Stomach smooth muscle (tissue), 2 donors: ENCODE measurements around the gene ASIC4.

Source experiments
- H3K27ac ChIP-seq: one replicate; pipeline ENCODE4 v1.7.0; 2013; ENCODE audit warnings: mild to moderate bottlenecking, low read length, inconsistent platforms
- H3K27me3 ChIP-seq, 2 donors: one replicate each; pipeline ENCODE4 v1.7.0; 2013; ENCODE audit warnings: low read length in 2 of 2; ENCODE audit not compliant: insufficient read depth in 2 of 2, control insufficient read depth in 1 of 2
- H3K36me3 ChIP-seq, 2 donors: one replicate each; pipeline ENCODE4 v1.7.0; 2013; ENCODE audit warnings: low read length in 2 of 2; ENCODE audit not compliant: control insufficient read depth in 2 of 2, insufficient read depth in 2 of 2
- H3K4me1 ChIP-seq: one replicate; pipeline ENCODE4 v1.7.0; 2013; ENCODE audit warnings: low read length; ENCODE audit not compliant: control insufficient read depth, insufficient read depth
- H3K4me3 ChIP-seq, 2 donors: one replicate each; pipeline ENCODE4 v1.7.0; 2013; ENCODE audit warnings: low read length in 2 of 2
- H3K9ac ChIP-seq, 2 donors: one replicate each; pipeline ENCODE4 v1.7.0; 2013; ENCODE audit warnings: low read length in 2 of 2, mild to moderate bottlenecking in 1 of 2
- H3K9me3 ChIP-seq, 2 donors: one replicate each; pipeline ENCODE4 v1.7.0; 2013; ENCODE audit warnings: low read length in 2 of 2; ENCODE audit not compliant: control insufficient read depth in 2 of 2
- donor health status: healthy.
- donor health status: Pancreatic carcinoma.

The ASIC4 gene

DNA sequence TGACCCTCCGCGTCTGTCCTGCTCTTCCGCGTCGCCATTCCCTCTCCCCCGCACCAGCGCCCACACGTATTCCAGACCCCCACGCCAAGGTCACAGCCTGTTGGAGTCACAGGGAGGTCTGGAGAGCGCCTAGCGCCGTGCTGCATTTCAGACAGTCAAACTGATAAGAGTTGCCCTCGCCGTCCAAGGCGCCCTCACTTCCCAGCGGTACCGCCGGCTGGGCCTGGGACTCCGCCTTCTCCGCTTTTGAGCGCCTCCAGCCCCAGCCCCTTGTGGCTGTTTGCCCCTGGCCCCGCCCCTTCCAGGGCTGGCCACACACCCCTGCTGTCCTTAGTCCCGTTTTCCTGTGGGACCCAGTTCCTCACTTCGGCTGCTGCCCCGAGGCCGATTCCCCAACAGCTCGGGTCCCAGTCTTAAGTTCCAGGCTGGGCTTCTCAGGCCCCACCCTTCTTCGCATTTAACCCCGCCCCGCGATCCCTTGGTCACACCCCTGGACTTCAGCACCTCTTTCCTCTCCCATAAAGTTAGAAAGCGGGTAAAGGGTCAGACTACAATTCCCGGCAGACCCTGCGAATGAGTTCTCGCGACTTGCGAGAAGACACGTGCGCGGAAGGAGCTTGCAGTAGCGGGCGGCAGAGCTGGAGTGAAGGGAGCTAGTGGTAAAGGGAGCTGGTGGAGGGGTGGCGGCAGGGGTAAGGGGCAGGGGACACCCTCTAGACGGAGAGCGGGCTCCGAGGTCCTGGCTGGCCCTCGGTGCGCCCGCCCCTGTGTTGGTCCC lies 15.8 kb upstream of the ASIC4 start, which contains the start of gene GMPPA:
GMPPA (plus strand) TSS at position 612 of the 778 bp plus-strand sequence. CDS start 1,085 bp downstream, outside the sequence.
- H3K4me1 ChIP-seq = peaks cover 50% of the 10 kb centered on the region
- H3K4me3 ChIP-seq = peak within 1 kb of the TSS; percentile 86 to 95
- peaks cover 4% of the 10 kb centered on the region in 2 donors for H3K36me3 ChIP-seq
- no peaks in the 10 kb centered on the region for H3K9me3 ChIP-seq
- peak within 1 kb of the TSS; percentile 93 to 96 for H3K9ac ChIP-seq
- H3K27me3 ChIP-seq = peaks cover 0 to 2% of the 10 kb centered on the region in 2 donors
- H3K27ac ChIP-seq = peak within 1 kb of the TSS; percentile 98

DNA sequence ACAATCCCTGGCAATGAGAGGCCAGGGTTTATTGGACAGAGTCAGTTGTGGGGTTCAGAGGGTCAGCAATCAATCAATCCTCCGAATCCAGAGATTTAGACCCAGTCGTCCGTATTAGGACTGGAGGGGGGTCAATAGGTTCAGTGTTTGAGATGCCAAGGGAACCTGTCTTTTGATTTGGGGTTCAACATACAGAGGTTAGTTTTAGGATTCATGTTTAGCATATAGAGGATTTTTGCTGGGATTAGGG lies 15.3 kb upstream of the ASIC4 start:
- H3K9me3 ChIP-seq = no peaks in the 10 kb centered on the region
- peaks cover 8 to 9% of the 10 kb centered on the region in 2 donors for H3K36me3 ChIP-seq
- H3K27me3 ChIP-seq = peaks cover 0 to 2% of the 10 kb centered on the region in 2 donors
- H3K27ac ChIP-seq = peak overlapping the region; percentile 98
- peak overlapping the region; percentile 86 to 95 for H3K4me3 ChIP-seq
- H3K4me1 ChIP-seq = peaks cover 50% of the 10 kb centered on the region
- peak overlapping the region; percentile 91 to 96 for H3K9ac ChIP-seq

DNA sequence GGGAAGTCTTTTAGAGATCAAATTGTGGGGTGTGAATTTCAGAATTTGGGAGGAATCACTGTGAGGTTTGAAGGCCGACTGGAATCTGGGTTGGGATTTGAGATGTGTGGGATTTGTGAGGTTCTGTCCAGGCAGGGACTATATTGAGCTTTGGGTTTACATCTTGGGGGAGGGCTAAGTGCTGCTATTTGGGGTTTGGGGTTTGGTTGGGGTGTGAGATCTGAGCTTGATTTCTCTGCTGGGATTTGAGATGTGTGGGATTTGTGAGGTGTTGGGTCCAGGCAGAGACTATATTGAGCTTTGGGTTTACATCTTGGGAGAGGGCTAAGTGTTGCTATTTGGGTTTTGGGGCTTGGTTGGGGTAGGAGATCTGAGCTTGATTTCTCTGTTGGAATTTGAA lies 14.7 kb upstream of the ASIC4 start:
- Histone ChIP-seq H3K9ac (peak overlapping the region; percentile 91 to 96), H3K36me3 (peaks cover 13 to 14% of the 10 kb centered on the region in 2 donors), H3K4me3 (peak overlapping the region; percentile 86 to 95), H3K27ac (no peak overlapping the region), H3K27me3 (peaks cover 0 to 2% of the 10 kb centered on the region in 2 donors), H3K4me1 (peaks cover 50% of the 10 kb centered on the region), H3K9me3 (no peaks in the 10 kb centered on the region)

DNA sequence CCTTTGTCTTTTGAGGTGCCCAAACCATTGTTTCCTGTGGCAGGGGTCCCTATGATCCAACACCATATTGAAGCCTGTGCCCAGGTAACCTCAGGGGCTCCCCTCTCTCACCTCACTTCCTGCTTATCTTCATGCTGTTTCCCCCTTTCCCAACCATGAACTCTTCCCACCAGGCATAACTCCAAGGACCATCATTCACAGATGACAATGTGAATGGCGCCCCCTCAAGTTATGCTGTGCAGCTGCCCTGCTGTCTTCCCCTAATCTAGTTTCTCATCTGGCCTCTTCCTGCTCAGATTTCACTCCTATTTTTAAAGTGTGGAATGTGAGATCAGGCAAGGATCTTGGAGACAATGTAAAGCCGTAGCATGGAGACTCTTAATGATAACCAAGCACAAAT lies 14.1 kb upstream of the ASIC4 start:
- H3K36me3 ChIP-seq = peaks cover 16% of the 10 kb centered on the region in 2 donors
- H3K9me3 ChIP-seq = no peaks in the 10 kb centered on the region
- no peak overlapping the region for H3K27ac ChIP-seq
- peaks cover 0 to 2% of the 10 kb centered on the region in 2 donors for H3K27me3 ChIP-seq
- peaks cover 47% of the 10 kb centered on the region for H3K4me1 ChIP-seq
- H3K4me3 ChIP-seq = no peak overlapping the region
- H3K9ac ChIP-seq = no peak overlapping the region

DNA sequence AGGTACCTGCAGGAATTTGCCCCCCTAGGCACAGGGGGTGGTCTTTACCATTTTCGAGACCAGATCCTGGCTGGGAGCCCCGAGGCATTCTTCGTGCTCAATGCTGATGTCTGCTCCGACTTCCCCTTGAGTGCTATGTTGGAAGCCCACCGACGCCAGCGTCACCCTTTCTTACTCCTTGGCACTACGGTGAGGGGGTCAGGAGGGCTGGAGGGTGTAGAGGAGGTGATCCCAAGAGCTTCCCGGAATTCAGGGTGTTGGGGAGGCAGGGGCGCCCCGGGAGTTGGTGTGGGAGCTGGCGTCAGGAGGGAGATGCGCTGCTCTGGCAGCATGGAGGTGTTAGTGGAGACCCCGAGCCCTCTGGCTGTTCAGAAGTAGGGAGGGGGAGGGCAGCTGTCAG lies 12.4 kb upstream of the ASIC4 start:
- H3K36me3 ChIP-seq = peaks cover 23 to 25% of the 10 kb centered on the region in 2 donors
- no peak overlapping the region for H3K4me3 ChIP-seq
- H3K27me3 ChIP-seq = peaks cover 0 to 2% of the 10 kb centered on the region in 2 donors
- no peak overlapping the region for H3K27ac ChIP-seq
- peaks cover 30% of the 10 kb centered on the region for H3K4me1 ChIP-seq
- no peaks in the 10 kb centered on the region for H3K9me3 ChIP-seq
- H3K9ac ChIP-seq = no peak overlapping the region

DNA sequence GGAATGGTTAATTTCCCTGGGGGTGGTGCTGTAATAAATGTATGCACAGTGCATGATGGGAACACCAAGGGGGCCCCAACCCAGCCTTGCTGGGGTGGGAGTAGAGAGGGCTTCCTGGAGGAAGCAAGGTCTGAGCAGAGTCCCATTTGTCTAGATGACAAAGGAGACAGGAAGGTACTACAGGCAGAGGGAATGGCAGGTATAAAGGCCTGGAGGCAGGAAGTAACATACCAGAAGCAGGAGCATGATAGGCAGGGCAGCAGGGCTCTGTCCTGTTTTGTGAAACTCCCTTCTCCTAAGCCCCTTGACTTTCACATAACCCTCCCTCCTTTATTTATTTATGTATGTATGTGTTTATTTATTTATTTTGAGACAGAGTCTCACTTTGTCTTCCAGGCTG lies 11.7 kb upstream of the ASIC4 start:
- H3K27me3 ChIP-seq = peaks cover 0 to under 1% of the 10 kb centered on the region in 2 donors
- peaks cover 23 to 25% of the 10 kb centered on the region in 2 donors for H3K36me3 ChIP-seq

DNA sequence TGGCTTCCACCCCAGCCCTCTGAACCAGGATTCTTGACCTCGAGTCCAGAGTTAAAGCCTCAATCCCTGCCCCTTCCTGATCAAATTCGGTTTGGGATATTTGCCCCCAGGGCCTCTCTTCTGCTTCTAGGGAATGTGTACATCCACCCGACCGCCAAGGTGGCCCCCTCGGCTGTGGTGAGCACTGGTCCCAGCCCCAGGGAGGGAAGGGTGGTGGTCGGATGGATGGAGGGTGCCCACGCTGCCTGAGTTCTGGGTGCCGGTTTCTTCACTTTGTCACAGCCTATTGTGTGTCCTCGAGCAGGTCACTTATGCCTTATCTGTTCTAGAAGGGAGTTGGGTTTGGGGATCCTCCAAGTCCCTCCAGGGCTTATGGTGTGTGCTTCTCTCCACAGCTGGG lies 8.7 kb upstream of the ASIC4 start:
- Histone ChIP-seq H3K27ac (no peak overlapping the region), H3K36me3 (peaks cover 23 to 25% of the 10 kb centered on the region in 2 donors), H3K9me3 (no peaks in the 10 kb centered on the region), H3K9ac (no peak overlapping the region), H3K4me3 (no peak overlapping the region), H3K4me1 (peaks cover 10% of the 10 kb centered on the region), H3K27me3 (peaks cover 2 to 5% of the 10 kb centered on the region in 2 donors)

More for the DNA sequence above, 11.7 kb upstream of the ASIC4 start:
- Histone ChIP-seq H3K9me3 (no peaks in the 10 kb centered on the region), H3K4me1 (peaks cover 22% of the 10 kb centered on the region), H3K4me3 (no peak overlapping the region), H3K27ac (no peak overlapping the region), H3K9ac (no peak overlapping the region)

DNA sequence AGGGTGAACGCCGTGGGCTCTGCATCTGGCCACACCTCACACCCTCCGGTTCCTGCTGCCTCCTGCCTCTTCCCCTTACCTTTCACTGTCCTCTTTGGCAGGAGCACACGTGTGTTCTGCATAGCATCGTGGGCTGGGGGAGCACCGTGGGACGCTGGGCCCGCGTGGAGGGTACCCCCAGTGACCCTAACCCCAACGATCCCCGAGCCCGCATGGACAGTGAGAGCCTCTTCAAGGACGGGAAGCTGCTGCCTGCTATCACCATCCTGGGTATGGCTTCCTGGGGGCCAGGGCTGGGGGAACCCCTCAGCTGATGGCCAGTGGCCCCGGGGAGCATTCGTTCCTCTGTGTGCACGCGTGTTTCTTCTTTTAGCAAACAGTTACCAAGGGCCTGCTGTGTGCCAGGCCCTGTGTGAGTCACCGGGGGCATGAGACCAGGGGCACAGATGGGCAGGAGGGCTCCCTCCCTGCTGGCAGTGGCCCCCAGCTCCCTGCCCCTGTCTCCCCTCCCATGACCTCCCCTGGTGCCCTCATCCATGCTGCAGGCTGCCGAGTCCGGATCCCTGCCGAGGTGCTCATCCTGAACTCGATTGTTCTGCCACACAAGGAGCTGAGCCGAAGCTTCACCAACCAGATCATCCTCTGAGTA lies 8.0 kb upstream of the ASIC4 start:
- Histone ChIP-seq H3K9me3 (no peaks in the 10 kb centered on the region), H3K36me3 (peaks cover 23 to 25% of the 10 kb centered on the region in 2 donors), H3K4me1 (peaks cover 10% of the 10 kb centered on the region), H3K9ac (no peak overlapping the region), H3K27ac (no peak overlapping the region), H3K27me3 (peaks cover 2 to 5% of the 10 kb centered on the region in 2 donors), H3K4me3 (no peak overlapping the region)

DNA sequence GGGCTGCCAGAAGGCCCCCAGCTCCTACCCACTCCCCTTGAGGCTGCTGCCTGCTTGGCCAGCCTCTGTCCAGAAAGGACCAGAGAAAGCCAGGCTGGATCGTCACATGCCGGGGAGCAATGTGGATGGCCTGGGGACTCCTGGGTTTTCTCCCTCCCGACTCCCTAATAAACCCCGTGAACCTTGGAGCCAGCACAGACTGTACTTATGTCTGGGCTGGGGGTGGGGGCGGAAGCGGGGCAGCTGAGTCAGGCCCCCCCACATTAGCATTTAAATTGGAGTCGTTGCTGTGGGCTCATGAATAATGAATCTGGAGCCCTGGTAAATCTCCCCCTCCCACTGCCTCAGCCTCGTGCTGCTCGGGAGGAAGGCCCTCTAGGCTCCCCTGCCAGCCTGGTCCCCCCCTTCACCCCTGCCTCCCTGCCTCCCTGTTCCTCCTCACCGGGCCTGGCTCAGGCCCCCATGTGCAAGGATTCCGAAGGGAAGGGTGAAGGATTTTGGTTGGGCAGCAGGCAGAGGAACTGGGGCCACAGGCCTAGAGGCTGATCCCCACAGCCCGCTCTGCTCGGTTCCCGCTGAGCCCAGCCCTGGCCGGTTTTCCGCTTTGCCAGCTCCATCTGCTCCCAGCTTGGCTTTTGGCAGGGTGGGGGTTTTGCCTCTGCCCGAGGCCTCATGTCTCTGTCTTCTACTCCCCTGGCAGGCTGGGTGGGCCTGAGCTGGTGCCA lies 7.3 kb upstream of the ASIC4 start:
- H3K36me3 ChIP-seq = peaks cover 23 to 25% of the 10 kb centered on the region in 2 donors
- H3K4me3 ChIP-seq = no peak overlapping the region
- no peak overlapping the region for H3K27ac ChIP-seq
- H3K9me3 ChIP-seq = no peaks in the 10 kb centered on the region
- H3K9ac ChIP-seq = no peak overlapping the region
- H3K27me3 ChIP-seq = peaks cover 2 to 5% of the 10 kb centered on the region in 2 donors
- H3K4me1 ChIP-seq = peaks cover 10% of the 10 kb centered on the region

DNA sequence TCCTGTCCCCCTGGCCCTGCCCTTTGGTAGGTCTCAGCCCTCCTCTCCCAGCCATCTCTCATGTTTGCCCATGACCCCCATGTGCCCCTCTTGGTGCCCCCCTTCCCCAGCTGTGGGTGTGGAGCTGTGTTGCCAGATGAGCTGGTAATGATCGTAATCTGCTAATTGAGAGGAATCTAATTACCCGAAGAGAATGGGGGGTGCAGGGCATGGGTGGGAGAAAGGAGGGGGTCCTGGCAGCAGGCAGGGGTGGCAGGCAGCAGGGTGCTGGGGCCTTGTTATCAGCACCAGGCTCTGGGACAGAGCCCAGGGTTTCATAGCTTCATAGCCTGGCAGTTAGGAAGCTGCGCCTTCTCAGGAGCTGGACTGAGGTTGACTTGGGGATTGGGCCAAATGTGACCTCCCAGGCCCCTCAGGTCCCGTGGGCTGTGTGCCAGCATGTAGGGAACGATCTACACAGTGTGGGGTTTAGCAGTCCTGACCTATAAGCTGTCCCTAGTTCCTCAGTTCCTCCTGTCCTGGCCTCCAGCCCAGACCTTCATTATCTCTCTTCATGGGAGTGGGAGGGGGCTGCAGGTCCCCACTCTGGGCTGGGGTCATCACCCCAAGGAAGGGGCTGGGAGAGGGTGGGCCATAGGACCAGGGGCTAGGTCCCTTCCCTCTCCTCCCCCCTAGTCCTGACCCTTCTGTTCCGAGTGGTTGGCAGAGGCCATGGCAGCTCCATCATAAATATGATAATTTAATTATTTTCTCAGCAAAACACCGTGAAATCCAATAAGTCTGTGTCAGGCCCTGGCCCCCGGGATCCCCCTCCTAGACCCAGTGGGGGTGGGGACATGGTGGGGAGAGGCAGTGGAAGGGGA lies 6.5 kb upstream of the ASIC4 start:
- Histone ChIP-seq H3K4me3 (no peak overlapping the region), H3K27ac (no peak overlapping the region)

More for the DNA sequence above, 6.5 kb upstream of the ASIC4 start:
- Histone ChIP-seq H3K9me3 (no peaks in the 10 kb centered on the region), H3K36me3 (peaks cover 23% of the 10 kb centered on the region in 2 donors), H3K4me1 (peaks cover 12% of the 10 kb centered on the region), H3K27me3 (peaks cover 5 to 8% of the 10 kb centered on the region in 2 donors), H3K9ac (no peak overlapping the region)
